ENCODE measurements around the gene SETD1A.

DNA sequence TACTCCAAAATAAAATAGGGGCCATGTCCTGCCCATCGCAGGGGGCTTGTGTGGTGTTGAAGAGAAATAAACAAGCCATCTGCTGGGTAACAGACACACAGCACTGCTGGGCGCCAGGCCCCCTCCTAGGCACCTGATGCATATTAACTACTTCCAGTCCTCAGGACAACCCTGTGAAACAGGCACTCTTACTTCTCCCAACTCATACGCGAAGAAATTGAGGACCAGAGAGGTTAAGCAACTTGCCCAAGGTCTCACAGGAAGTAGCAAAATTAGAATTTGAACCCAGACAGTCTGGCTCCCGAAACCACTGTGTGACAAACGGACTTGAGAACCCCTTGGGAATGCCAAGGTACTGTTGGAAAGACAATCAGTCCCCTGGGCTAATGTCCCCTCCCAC, 50.1 kb downstream of the SETD1A start:
- TF ChIP-seq, protein P1, sequence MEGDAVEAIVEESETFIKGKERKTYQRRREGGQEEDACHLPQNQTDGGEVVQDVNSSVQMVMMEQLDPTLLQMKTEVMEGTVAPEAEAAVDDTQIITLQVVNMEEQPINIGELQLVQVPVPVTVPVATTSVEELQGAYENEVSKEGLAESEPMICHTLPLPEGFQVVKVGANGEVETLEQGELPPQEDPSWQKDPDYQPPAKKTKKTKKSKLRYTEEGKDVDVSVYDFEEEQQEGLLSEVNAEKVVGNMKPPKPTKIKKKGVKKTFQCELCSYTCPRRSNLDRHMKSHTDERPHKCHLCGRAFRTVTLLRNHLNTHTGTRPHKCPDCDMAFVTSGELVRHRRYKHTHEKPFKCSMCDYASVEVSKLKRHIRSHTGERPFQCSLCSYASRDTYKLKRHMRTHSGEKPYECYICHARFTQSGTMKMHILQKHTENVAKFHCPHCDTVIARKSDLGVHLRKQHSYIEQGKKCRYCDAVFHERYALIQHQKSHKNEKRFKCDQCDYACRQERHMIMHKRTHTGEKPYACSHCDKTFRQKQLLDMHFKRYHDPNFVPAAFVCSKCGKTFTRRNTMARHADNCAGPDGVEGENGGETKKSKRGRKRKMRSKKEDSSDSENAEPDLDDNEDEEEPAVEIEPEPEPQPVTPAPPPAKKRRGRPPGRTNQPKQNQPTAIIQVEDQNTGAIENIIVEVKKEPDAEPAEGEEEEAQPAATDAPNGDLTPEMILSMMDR (conservative IDR thresholded peaks at IDR 0.05; ENCODE audit: low read length): no peak
- TF ChIP-seq EZH2phosphoT487 (IDR thresholded peaks at IDR 0.05; ENCODE audit: borderline replicate concordance): no peak

All from Loucy (cell line).